Skeletal muscle tissue (tissue), 4 donors: ENCODE results near the gene CYB561D2. TPM values are rescaled to one million over a fixed set of nuclear protein-coding genes. Genes with fewer than 3 reads are reported as not detected.

Experiments
- H3K27ac ChIP-seq: one replicate; pipeline ENCODE4 v1.7.0; 2013; ENCODE audit warnings: mild to moderate bottlenecking, low read depth, low read length, inconsistent platforms
- H3K27me3 ChIP-seq, 3 donors: one replicate each; pipeline ENCODE4 v1.7.0; 2013; ENCODE audit warnings: low read length in 3 of 3; ENCODE audit not compliant: control insufficient read depth in 3 of 3, insufficient read depth in 3 of 3
- H3K36me3 ChIP-seq, 3 donors: one replicate each; pipeline ENCODE4 v1.7.0; 2013; ENCODE audit warnings: low read length in 3 of 3; ENCODE audit not compliant: control insufficient read depth in 3 of 3, insufficient read depth in 3 of 3
- H3K4me1 ChIP-seq, 3 donors: one replicate each; pipeline ENCODE4 v1.7.0; 2013; ENCODE audit warnings: low read length in 3 of 3, mild to moderate bottlenecking in 3 of 3; ENCODE audit not compliant: control insufficient read depth in 3 of 3, insufficient read depth in 3 of 3
- H3K4me3 ChIP-seq, 3 donors: one replicate each; pipeline ENCODE4 v1.7.0; 2013; ENCODE audit warnings: low read length in 3 of 3
- H3K9ac ChIP-seq, 3 donors: one replicate each; pipeline ENCODE4 v1.7.0; 2013; ENCODE audit warnings: low read length in 3 of 3, mild to moderate bottlenecking in 3 of 3, moderate library complexity in 2 of 3, low read depth in 1 of 3
- H3K9me3 ChIP-seq, 3 donors: one replicate each; pipeline ENCODE4 v1.7.0; 2013; ENCODE audit warnings: low read length in 3 of 3; ENCODE audit not compliant: control insufficient read depth in 3 of 3
- total RNA-seq: library from RNA; depleted of rRNA; stranded (reverse); fragments of >200 nt; gene quantifications from one replicate; pipeline ENCODE4 v1.2.3, GENCODE V29; 2014
- donor health status: Osteomylitis.

The CYB561D2 gene
- total RNA-seq, 1 donor from 2014 or later, result 14.1 TPM

DNA sequence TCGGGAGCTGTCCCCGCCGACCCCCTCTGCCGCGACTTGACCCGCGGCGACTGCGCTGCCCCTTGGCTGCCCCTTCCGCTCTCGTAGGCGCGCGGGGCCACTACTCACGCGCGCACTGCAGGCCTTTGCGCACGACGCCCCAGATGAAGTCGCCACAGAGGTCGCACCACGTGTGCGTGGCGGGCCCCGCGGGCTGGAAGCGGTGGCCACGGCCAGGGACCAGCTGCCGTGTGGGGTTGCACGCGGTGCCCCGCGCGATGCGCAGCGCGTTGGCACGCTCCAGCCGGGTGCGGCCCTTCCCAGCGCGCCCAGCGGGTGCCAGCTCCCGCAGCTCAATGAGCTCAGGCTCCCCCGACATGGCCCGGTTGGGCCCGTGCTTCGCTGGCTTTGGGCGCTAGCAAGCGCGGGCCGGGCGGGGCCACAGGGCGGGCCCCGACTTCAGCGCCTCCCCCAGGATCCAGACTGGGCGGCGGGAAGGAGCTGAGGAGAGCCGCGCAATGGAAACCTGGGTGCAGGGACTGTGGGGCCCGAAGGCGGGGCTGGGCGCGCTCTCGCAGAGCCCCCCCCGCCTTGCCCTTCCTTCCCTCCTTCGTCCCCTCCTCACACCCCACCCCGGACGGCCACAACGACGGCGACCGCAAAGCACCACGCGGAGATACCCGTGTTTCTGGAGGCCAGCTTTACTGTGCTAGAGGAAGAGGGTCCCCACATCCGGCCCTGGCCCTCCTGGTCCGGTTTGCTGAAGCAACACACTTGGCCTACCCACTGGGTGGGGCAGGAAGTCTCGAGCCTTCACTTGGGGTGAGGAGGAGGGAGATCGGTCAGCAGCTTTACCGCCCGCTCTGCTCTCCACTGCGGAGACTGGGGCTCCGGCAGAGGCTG is 10.0 kb upstream of the CYB561D2 start, which contains the start of gene RASSF1:
RASSF1 (minus strand) TSS at position 389 of the 882 bp plus-strand sequence; CDS start at position 358, 31 bp downstream.
- no peaks in the 10 kb centered on the region for H3K9me3 ChIP-seq
- H3K4me3 ChIP-seq, result peak within 1 kb of the TSS; percentile 63 to 78 (median 71)
- peaks cover 0 to 18% (median 0%) of the 10 kb centered on the region in 3 donors for H3K27me3 ChIP-seq
- no peaks in the 10 kb centered on the region for H3K36me3 ChIP-seq
- peak within 1 kb of the TSS; percentile 61 to 77 (median 64) for H3K9ac ChIP-seq
- H3K27ac ChIP-seq, result peak within 1 kb of the TSS; percentile 99
- peaks cover 40 to 59% (median 46%) of the 10 kb centered on the region in 3 donors for H3K4me1 ChIP-seq

DNA sequence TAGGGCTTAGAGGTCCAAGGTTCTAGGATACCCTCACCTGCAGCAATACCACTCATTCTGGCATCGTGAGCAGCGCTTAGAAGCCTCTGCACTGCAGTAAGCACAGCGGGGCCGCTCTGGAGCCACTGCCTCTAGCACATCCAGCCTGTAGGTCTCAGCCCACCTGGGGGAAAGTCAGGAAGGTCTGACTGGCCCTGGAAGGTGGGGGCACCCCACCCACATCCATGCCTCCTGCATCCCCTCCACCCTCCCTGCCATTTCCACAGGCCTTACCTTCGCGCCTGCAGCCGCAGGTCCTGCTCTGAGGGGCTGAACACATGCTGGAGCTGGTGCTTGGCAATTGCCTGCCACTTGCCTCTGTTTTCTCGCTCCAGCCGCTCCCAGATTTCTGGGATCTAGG is 9.1 kb upstream of the CYB561D2 start:
- peak overlapping the region in 2 of 3 donors; percentile 61 to 77 for H3K9ac ChIP-seq
- peaks cover 33 to 53% (median 39%) of the 10 kb centered on the region in 3 donors for H3K4me1 ChIP-seq
- H3K27ac ChIP-seq, result no peak overlapping the region
- peak overlapping the region; percentile 63 to 78 (median 71) for H3K4me3 ChIP-seq
- no peaks in the 10 kb centered on the region for H3K36me3 ChIP-seq
- no peaks in the 10 kb centered on the region for H3K9me3 ChIP-seq
- H3K27me3 ChIP-seq, result peaks cover 0 to 20% (median 0%) of the 10 kb centered on the region in 3 donors

DNA sequence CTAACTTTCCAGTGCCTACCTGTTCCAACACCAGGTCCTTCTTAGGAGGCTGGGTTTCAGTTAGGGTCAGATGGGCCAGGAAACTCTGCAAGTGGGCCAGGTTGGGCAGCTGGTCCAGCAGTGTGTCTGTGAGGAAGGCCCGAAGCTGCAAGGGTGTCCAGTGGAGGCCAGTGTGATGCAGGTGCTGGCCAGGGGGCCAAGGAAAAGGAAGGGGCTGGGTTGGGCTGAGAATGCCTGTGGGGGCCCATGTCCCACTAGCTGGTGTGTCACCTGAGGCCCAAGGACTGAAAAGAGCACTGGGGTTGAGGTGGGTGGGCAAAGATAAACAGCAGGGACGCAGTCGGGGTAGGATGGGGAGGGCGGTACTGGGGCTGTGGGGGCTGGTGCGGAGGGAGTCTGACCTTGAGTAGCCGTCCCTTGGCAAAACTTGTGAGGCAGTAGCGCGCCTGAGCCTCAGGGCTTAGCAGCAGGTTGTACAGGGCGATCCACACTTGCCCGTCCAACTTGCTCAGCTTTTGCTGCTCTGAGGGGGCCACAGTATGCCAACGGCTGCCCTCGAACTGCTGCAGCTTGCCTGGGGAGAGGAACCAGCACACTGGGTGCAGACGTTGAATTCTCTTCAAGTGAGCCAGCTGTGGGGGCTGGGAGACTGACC is 8.5 kb upstream of the CYB561D2 start:
- peaks cover 0 to 20% (median 0%) of the 10 kb centered on the region in 3 donors for H3K27me3 ChIP-seq
- peak overlapping the region in 1 of 3 donors; percentile 77 for H3K9ac ChIP-seq
- H3K9me3 ChIP-seq, result no peaks in the 10 kb centered on the region
- no peak overlapping the region for H3K27ac ChIP-seq
- H3K4me3 ChIP-seq, result no peak overlapping the region
- peaks cover 30 to 47% (median 37%) of the 10 kb centered on the region in 3 donors for H3K4me1 ChIP-seq
- no peaks in the 10 kb centered on the region for H3K36me3 ChIP-seq

DNA sequence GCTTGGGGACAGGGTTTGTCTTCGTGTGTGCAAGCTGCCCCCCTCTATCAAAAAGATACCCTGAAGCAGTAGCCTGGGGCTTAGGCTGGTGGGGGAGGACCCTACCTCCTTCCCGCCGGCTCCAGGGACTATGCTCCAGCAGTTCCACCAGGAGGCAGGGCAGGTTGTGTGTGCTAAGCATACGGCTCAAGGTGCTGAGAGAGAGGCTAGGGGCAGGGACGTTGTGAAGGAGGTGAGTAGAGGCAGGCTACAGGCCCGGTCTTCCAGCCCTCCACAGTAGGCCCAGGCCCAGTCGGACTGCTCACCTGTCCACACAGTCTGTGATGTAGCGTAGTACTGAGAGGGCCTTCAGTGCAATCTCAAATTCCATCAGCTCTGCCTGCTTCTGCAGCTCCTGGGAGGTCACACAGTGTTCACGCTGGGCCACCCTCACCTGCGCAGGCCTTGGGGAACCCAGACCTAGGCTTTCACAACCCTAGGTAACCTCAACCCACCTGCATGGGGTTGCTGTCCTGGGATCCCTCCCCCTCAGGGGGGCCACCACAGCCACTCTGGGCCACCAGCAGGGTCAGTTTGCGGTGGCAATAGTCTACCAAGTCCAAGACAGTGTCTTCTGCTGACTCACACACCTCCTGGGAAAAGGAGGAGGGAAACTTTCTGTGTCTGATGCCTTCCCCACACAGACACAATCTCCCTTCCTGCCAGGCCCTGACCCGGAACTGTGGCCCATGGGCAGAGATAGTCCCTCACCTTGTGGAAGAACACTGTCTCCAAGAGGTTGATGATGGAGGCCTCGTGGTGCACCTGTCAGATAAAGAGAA is 7.6 kb upstream of the CYB561D2 start:
- Histone ChIP-seq H3K9me3 (no peaks in the 10 kb centered on the region), H3K27me3 (peaks cover 0 to 20% (median 0%) of the 10 kb centered on the region in 3 donors), H3K36me3 (peaks cover 7 to 8% (median 8%) of the 10 kb centered on the region in 3 donors), H3K9ac (no peak overlapping the region), H3K4me3 (no peak overlapping the region), H3K4me1 (peaks cover 33 to 48% (median 39%) of the 10 kb centered on the region in 3 donors), H3K27ac (no peak overlapping the region)

- H3K9ac ChIP-seq, result no peak overlapping the region
Measured at GRCh38 chr3:50345008-50345407, 5.7 kb upstream of the CYB561D2 start.

GRCh38 chr3:50345586-50346234 is 5.0 kb upstream of the CYB561D2 start, which contains the start of gene ZMYND10:
Gene ZMYND10 (minus strand): TSS chr3:50345732. CDS start chr3:50345579, 153 bp downstream.
- Histone ChIP-seq H3K36me3 (peaks cover 20 to 21% (median 20%) of the 10 kb centered on the region in 3 donors), H3K4me3 (peak within 1 kb of the TSS; percentile 29 to 54 (median 52)), H3K9ac (peak within 1 kb of the TSS; percentile 33 to 54 (median 50)), H3K4me1 (peaks cover 43 to 53% (median 44%) of the 10 kb centered on the region in 3 donors), H3K27me3 (peaks cover 0 to 20% (median 0%) of the 10 kb centered on the region in 3 donors), H3K9me3 (no peaks in the 10 kb centered on the region), H3K27ac (no peak within 1 kb of the TSS)

More at GRCh38 chr3:50345008-50345407, 5.7 kb upstream of the CYB561D2 start:
- Histone ChIP-seq H3K4me1 (peaks cover 37 to 54% (median 43%) of the 10 kb centered on the region in 3 donors), H3K27me3 (peaks cover 0 to 20% (median 0%) of the 10 kb centered on the region in 3 donors), H3K4me3 (peak overlapping the region in 2 of 3 donors; percentile 29 to 52), H3K36me3 (peaks cover 20 to 21% (median 20%) of the 10 kb centered on the region in 3 donors), H3K27ac (no peak overlapping the region), H3K9me3 (no peaks in the 10 kb centered on the region)

DNA sequence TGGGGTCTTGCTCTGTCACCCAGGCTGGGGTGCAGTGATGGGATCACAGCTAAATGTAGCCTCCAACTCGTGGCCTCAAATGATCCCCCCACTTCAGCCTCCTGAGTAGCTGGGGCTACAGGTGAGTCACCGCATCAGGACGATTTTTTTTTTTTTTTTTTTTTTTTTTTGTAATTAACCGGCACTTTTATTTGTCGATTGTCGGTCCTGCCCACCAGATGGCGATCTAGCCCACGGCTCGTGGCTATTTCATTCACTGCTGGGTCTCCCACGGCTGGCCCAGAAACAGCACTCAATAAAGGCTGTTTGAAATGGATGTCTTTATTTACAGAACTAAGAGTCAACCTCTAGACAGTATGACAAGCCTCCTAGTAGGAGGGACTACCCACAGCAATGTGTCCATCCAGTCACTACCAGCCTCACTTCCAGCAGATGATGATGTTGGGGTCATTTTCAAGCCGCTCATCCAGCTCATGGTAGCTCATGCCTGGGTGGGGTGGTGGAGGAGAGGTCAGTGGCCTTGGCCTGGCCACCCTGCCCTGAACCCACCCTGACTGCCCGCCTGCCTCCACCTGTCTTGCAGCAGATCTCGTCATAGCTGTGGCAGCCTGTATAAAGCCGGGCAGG is 3.4 kb upstream of the CYB561D2 start:
- Histone ChIP-seq H3K9ac (peak overlapping the region in 1 of 3 donors; percentile 14), H3K4me3 (no peak overlapping the region), H3K9me3 (no peaks in the 10 kb centered on the region), H3K36me3 (peaks cover 20 to 21% (median 20%) of the 10 kb centered on the region in 3 donors), H3K27ac (no peak overlapping the region), H3K4me1 (peaks cover 42 to 55% (median 48%) of the 10 kb centered on the region in 3 donors), H3K27me3 (peaks cover 0 to 15% (median 0%) of the 10 kb centered on the region in 3 donors)

GRCh38 chr3:50350213-50350526 is 492 bp upstream of the CYB561D2 start:
- Histone ChIP-seq H3K36me3 (peaks cover 41 to 45% (median 44%) of the 10 kb centered on the region in 3 donors), H3K4me1 (peaks cover 48 to 68% (median 51%) of the 10 kb centered on the region in 3 donors), H3K9ac (peak overlapping the region; percentile 84 to 97 (median 93)), H3K27me3 (peaks cover 0 to 8% (median 0%) of the 10 kb centered on the region in 3 donors), H3K4me3 (peak overlapping the region; percentile 90 to 100 (median 93)), H3K9me3 (no peaks in the 10 kb centered on the region), H3K27ac (peak overlapping the region; percentile 85)
